ENCODE results near the gene COX6A2. TPM values are rescaled to one million over a fixed set of nuclear protein-coding genes. Genes with fewer than 3 reads are reported as not detected.

COX6A2 gene
- total RNA-seq, 3 donors from 2014 or later: 0.80 TPM; not detected in 2

- no peak for ATAC-seq
- intact Hi-C loops (cut with DNase I, micrococcal nuclease): no loop called here
- no peaks in the 10 kb centered on the region for H3K36me3 ChIP-seq (ENCODE audit: low read depth)
Observed at GRCh38 chr16:31460582-31461002, 32.4 kb upstream of the COX6A2 start.

GRCh38 chr16:31459687-31460581 lies 31.8 kb upstream of the COX6A2 start:
- DNase-seq: peak; percentile 100
- no peaks in the 10 kb centered on the region for H3K36me3 ChIP-seq (ENCODE audit: low read depth)
- H3K4me3 ChIP-seq: peak overlapping the region; percentile 66
- no peaks in the 10 kb centered on the region for H3K9me3 ChIP-seq
- intact Hi-C loops (cut with DNase I, micrococcal nuclease): loop anchor here in 1 of 2 donors (5.0 kb wide), 1 partner anchor 412 kb away; the partner anchor contains the start of gene ZNF267
- peaks cover 32% of the 10 kb centered on the region for H3K4me1 ChIP-seq (ENCODE audit: low read depth)
- TF ChIP-seq, protein P1, sequence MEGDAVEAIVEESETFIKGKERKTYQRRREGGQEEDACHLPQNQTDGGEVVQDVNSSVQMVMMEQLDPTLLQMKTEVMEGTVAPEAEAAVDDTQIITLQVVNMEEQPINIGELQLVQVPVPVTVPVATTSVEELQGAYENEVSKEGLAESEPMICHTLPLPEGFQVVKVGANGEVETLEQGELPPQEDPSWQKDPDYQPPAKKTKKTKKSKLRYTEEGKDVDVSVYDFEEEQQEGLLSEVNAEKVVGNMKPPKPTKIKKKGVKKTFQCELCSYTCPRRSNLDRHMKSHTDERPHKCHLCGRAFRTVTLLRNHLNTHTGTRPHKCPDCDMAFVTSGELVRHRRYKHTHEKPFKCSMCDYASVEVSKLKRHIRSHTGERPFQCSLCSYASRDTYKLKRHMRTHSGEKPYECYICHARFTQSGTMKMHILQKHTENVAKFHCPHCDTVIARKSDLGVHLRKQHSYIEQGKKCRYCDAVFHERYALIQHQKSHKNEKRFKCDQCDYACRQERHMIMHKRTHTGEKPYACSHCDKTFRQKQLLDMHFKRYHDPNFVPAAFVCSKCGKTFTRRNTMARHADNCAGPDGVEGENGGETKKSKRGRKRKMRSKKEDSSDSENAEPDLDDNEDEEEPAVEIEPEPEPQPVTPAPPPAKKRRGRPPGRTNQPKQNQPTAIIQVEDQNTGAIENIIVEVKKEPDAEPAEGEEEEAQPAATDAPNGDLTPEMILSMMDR (IDR thresholded peaks at IDR 0.05): no peak
- ATAC-seq: peak; percentile 90

More at GRCh38 chr16:31460582-31461002, 32.4 kb upstream of the COX6A2 start:
- TF ChIP-seq, protein P1 (IDR thresholded peaks at IDR 0.05): peak; percentile 50
- Histone ChIP-seq H3K9me3 (no peaks in the 10 kb centered on the region), H3K4me1 (ENCODE audit: low read depth) (peaks cover 29% of the 10 kb centered on the region), H3K4me3 (no peak overlapping the region)
- peak in 2 of 3 donors; percentile 35 to 64 for DNase-seq

- Histone ChIP-seq H3K9me3 (no peaks in the 10 kb centered on the region), H3K36me3 (ENCODE audit: low read depth) (no peaks in the 10 kb centered on the region), H3K4me3 (peak within 1 kb of the TSS; percentile 66), H3K4me1 (ENCODE audit: low read depth) (peaks cover 34% of the 10 kb centered on the region)
- intact Hi-C loops (cut with DNase I, micrococcal nuclease): loop anchor here in 1 of 2 donors (5.0 kb wide), 1 partner anchor 413 kb away; the partner anchor contains the start of gene ZNF267
- ATAC-seq: peak; percentile 85
- DNase-seq: peak; percentile 97 to 99 (median 97)
- TF ChIP-seq, protein P1 (IDR thresholded peaks at IDR 0.05): peak; percentile 27
Observed at GRCh38 chr16:31458844-31459686, 30.9 kb upstream of the COX6A2 start, which contains the start of gene ARMC5. Gene ARMC5 (plus strand): TSS chr16:31459501. CDS start chr16:31459525, 24 bp downstream.

DNA sequence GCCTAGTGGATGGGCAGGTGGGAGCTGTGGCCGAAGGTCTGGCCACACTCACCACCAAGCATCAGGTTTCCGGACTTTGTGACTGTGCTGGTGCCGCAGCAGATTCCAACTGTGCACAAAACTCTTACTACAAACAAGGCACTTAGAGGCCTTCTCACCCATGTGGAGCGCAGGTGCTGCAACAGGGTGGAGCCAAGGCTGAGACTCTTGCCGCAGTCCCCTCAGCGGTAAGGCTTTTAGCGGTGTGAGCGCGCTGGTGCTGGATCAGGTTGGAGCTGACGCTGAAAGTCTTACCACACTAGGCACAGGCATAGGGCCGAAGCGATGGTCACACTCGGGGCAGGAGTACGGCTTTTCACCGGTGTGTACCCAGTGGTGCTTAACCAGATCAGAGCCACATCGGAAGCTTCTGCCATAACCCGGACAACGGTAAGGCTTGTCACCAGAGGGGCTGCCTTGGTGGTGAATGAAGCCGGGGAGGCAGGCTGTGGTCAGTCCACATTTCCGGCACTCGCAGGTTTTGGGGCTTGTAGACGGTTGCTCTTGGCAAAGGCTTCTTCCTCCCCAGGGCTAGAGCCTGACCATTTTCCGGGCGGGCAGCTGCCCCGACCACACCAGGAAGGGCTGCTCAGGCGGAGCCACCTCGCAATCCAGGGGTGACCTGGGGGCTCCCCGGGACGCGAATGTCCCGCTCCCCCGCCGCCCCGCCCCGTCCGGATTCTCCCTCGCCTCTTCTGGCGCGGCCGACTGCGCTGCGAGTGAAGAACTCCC lies 30.1 kb upstream of the COX6A2 start:
- DNase-seq (peak; percentile 64 to 83 (median 79)), ATAC-seq (peak; percentile 15)
- intact Hi-C loops (cut with DNase I, micrococcal nuclease): loop anchor here in 1 of 2 donors (5.0 kb wide), 1 partner anchor 414 kb away; the partner anchor contains the start of gene ZNF267

More for the DNA sequence above, 30.1 kb upstream of the COX6A2 start:
- peak overlapping the region; percentile 66 for H3K4me3 ChIP-seq
- no peaks in the 10 kb centered on the region for H3K9me3 ChIP-seq
- peaks cover 42% of the 10 kb centered on the region for H3K4me1 ChIP-seq (ENCODE audit: low read depth)
- H3K36me3 ChIP-seq (ENCODE audit: low read depth): no peaks in the 10 kb centered on the region
- TF ChIP-seq, protein P1 (IDR thresholded peaks at IDR 0.05): peak; percentile 10

Measured in mucosa of descending colon (tissue), 3 donors.